Hepatocyte (in vitro differentiated cells): ENCODE results near the gene SDK1. TPM values are rescaled to one million over a fixed set of nuclear protein-coding genes. Genes with fewer than 3 reads are reported as not detected.

Experiments
- DNase-seq: peaks from one replicate; pipeline ENCODE4 v3.0.0-alpha.2; 2016; ENCODE audit warnings: low spot score
- H2AFZ ChIP-seq: fragments of 200-600 bp; sonication (generic); 2 replicates; pipeline ENCODE4 v1.6.0; 2016; ENCODE audit warnings: antibody characterized with exemption, mild to moderate bottlenecking
- H3K27ac ChIP-seq: fragments of 200-600 bp; sonication (generic); 2 replicates; pipeline ENCODE4 v1.5.1; 2016; ENCODE audit warnings: mild to moderate bottlenecking
- H3K27me3 ChIP-seq: fragments of 200-600 bp; sonication (generic); 2 replicates; pipeline ENCODE4 v1.6.1; 2016
- H3K36me3 ChIP-seq: fragments of 200-600 bp; sonication (generic); replicated peaks from 2 replicates; pipeline ENCODE4 v1.5.1; 2016; ENCODE audit warnings: low read depth; ENCODE audit not compliant: insufficient read depth
- H3K4me1 ChIP-seq: fragments of 200-600 bp; sonication (generic); 2 replicates; pipeline ENCODE4 v1.5.1; 2016; ENCODE audit warnings: mild to moderate bottlenecking, moderate library complexity; ENCODE audit not compliant: insufficient read depth
- H3K4me2 ChIP-seq: fragments of 200-600 bp; sonication (generic); 2 replicates; pipeline ENCODE4 v1.6.0; 2016
- H3K4me3 ChIP-seq: fragments of 200-600 bp; sonication (generic); 2 replicates; pipeline ENCODE4 v1.5.1; 2016; ENCODE audit warnings: mild to moderate bottlenecking
- H3K79me2 ChIP-seq: fragments of 200-600 bp; sonication (generic); 2 replicates; pipeline ENCODE4 v1.6.0; 2017; ENCODE audit warnings: mild to moderate bottlenecking
- H3K9me2 ChIP-seq: fragments of 200-600 bp; sonication (generic); replicated peaks from 2 replicates; pipeline ENCODE4 v1.6.0; 2017; ENCODE audit warnings: mild to moderate bottlenecking; ENCODE audit not compliant: insufficient read depth
- H3K9me3 ChIP-seq: fragments of 200-600 bp; sonication (generic); 2 replicates; pipeline ENCODE4 v1.5.1; 2016; ENCODE audit warnings: low read depth, mild to moderate bottlenecking
- H4K20me1 ChIP-seq: fragments of 200-600 bp; sonication (generic); 2 replicates; pipeline ENCODE4 v1.6.0; 2016; ENCODE audit warnings: mild to moderate bottlenecking; ENCODE audit not compliant: insufficient read depth, poor library complexity, severe bottlenecking
- EZH2 ChIP-seq: fragments of 200-600 bp; sonication (generic); IDR thresholded peaks from 2 replicates; pipeline ENCODE4 v1.6.1; 2016; ENCODE audit warnings: antibody characterized with exemption, mild to moderate bottlenecking, borderline replicate concordance
- EZH2phosphoT487 ChIP-seq: fragments of 200-600 bp; sonication (generic); IDR thresholded peaks from one replicate; pipeline ENCODE4 v1.6.1; 2018; ENCODE audit warnings: antibody characterized with exemption, mild to moderate bottlenecking, low read depth, moderate library complexity; ENCODE audit not compliant: unreplicated experiment, severe bottlenecking
- WGBS: methylation state at CpG from one replicate; pipeline ENCODE4 v1.1.6; 2016; ENCODE audit warnings: low lambda C conversion rate; ENCODE audit errors: missing lambda C conversion rate; 5-methylcytosine and 5-hydroxymethylcytosine counted together
- polyA plus RNA-seq: library from polyadenylated mRNA; unstranded; fragments of >200 nt; fragmentation: Nextera tagmentation; extraction: Ambion mirVana; gene quantifications from 2 replicates; pipeline ENCODE4 v1.2.1, GENCODE V29; 2016
- total RNA-seq: library from RNA; depleted of rRNA; stranded (reverse); fragments of >200 nt; gene quantifications from 2 replicates; pipeline ENCODE4 v1.2.3, GENCODE V29; 2014
- TF ChIP-seq, protein P1 (sequence below): fragments of 200-600 bp; sonication (generic); IDR thresholded peaks from 2 replicates; pipeline ENCODE4 v1.5.1; 2016; ENCODE audit warnings: antibody characterized with exemption, mild to moderate bottlenecking; ENCODE audit not compliant: poor library complexity

Gene SDK1
- total and polyA plus RNA-seq, 2 experiments from 2014 or later, result 4.3 to 10.0 TPM

- TF ChIP-seq, protein P1, sequence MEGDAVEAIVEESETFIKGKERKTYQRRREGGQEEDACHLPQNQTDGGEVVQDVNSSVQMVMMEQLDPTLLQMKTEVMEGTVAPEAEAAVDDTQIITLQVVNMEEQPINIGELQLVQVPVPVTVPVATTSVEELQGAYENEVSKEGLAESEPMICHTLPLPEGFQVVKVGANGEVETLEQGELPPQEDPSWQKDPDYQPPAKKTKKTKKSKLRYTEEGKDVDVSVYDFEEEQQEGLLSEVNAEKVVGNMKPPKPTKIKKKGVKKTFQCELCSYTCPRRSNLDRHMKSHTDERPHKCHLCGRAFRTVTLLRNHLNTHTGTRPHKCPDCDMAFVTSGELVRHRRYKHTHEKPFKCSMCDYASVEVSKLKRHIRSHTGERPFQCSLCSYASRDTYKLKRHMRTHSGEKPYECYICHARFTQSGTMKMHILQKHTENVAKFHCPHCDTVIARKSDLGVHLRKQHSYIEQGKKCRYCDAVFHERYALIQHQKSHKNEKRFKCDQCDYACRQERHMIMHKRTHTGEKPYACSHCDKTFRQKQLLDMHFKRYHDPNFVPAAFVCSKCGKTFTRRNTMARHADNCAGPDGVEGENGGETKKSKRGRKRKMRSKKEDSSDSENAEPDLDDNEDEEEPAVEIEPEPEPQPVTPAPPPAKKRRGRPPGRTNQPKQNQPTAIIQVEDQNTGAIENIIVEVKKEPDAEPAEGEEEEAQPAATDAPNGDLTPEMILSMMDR, result no peak
- TF ChIP-seq EZH2phosphoT487, result no peak
- TF ChIP-seq EZH2, result no peak
- no peak for DNase-seq
- H3K4me3 ChIP-seq, result no peak overlapping the region
- H3K9me3 ChIP-seq, result peaks cover 9% of the 10 kb centered on the region
- H3K4me1 ChIP-seq, result no peaks in the 10 kb centered on the region
- no peaks in the 10 kb centered on the region for H3K27me3 ChIP-seq
- no peaks in the 10 kb centered on the region for H3K79me2 ChIP-seq
- H3K36me3 ChIP-seq, result no peaks in the 10 kb centered on the region
- H3K4me2 ChIP-seq, result no peak overlapping the region
- H3K9me2 ChIP-seq, result no peaks in the 10 kb centered on the region
- no peak overlapping the region for H2AFZ ChIP-seq
- no peaks in the 10 kb centered on the region for H4K20me1 ChIP-seq
- H3K27ac ChIP-seq, result no peak overlapping the region
Observed at GRCh38 chr7:3630081-3630480, 329.0 kb downstream of the SDK1 start.

DNA sequence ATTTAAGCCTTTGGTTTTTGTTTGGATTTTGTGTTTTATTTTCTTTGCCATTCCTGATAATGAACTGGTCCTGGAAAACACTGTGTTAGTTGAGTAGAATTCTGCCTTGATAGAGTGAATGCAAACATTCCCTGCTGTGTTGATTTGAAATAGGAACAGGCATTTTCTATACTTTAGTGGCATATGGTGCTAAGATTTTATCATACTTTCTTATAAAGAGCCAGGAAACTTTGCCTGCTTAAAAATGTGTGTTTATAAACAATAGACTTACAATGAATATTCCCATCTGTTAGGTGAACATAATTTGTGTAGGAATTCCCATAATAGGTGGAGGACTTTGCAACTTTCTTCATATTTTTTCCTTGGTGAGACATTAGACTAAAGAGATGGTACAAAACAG is 333.3 kb downstream of the SDK1 start:
- H3K27ac ChIP-seq, result no peak overlapping the region
- no peaks in the 10 kb centered on the region for H3K9me2 ChIP-seq
- no peaks in the 10 kb centered on the region for H3K36me3 ChIP-seq
- H3K27me3 ChIP-seq, result no peaks in the 10 kb centered on the region
- H2AFZ ChIP-seq, result no peak overlapping the region
- no peak for DNase-seq
- no peaks in the 10 kb centered on the region for H4K20me1 ChIP-seq
- no peak overlapping the region for H3K4me3 ChIP-seq
- no peaks in the 10 kb centered on the region for H3K79me2 ChIP-seq
- no peak overlapping the region for H3K4me2 ChIP-seq
- no peak for TF ChIP-seq EZH2phosphoT487
- TF ChIP-seq EZH2, result no peak
- TF ChIP-seq, protein P1, result no peak
- H3K4me1 ChIP-seq, result no peaks in the 10 kb centered on the region
- H3K9me3 ChIP-seq, result peaks cover 9% of the 10 kb centered on the region

- H4K20me1 ChIP-seq, result no peaks in the 10 kb centered on the region
- no peaks in the 10 kb centered on the region for H3K4me1 ChIP-seq
- no peaks in the 10 kb centered on the region for H3K36me3 ChIP-seq
- H3K27ac ChIP-seq, result no peak overlapping the region
- no peaks in the 10 kb centered on the region for H3K9me3 ChIP-seq
- 75% methylated on average over 6 of the region's 6 CpGs for WGBS
- TF ChIP-seq, protein P1, result no peak
- TF ChIP-seq EZH2phosphoT487 (no peak), EZH2 (no peak)
- H3K27me3 ChIP-seq, result no peaks in the 10 kb centered on the region
- H3K9me2 ChIP-seq, result no peaks in the 10 kb centered on the region
- no peak overlapping the region for H3K4me2 ChIP-seq
- no peak for DNase-seq
- H2AFZ ChIP-seq, result no peak overlapping the region
- H3K4me3 ChIP-seq, result no peak overlapping the region
- H3K79me2 ChIP-seq, result no peaks in the 10 kb centered on the region
Observed at GRCh38 chr7:3636131-3636860, 335.2 kb downstream of the SDK1 start.

GRCh38 chr7:3639253-3639652 is 338.2 kb downstream of the SDK1 start:
- Histone ChIP-seq H3K9me2 (no peaks in the 10 kb centered on the region), H3K36me3 (no peaks in the 10 kb centered on the region), H3K4me2 (no peak overlapping the region), H3K4me3 (no peak overlapping the region), H2AFZ (no peak overlapping the region), H4K20me1 (no peaks in the 10 kb centered on the region), H3K4me1 (no peaks in the 10 kb centered on the region), H3K27ac (no peak overlapping the region), H3K27me3 (no peaks in the 10 kb centered on the region), H3K79me2 (no peaks in the 10 kb centered on the region), H3K9me3 (no peaks in the 10 kb centered on the region)
- WGBS, result 72% methylated on average over 7 of the region's 7 CpGs
- no peak for DNase-seq
- TF ChIP-seq EZH2phosphoT487 (no peak), EZH2 (no peak)
- TF ChIP-seq, protein P1, result no peak
